T47D (cell line): ENCODE data around the gene CACNA1S.

ENCODE experiments used
- DNase-seq, 2 experiments: peaks; one replicate each; pipeline versions ENCODE4 v3.0.0 to v3.0.0-alpha.2; 2011 to 2012; ENCODE audit warnings: low read depth in 1 of 2, low spot score in 1 of 2
- JUND ChIP-seq: IDR thresholded peaks from 2 replicates; pipeline ENCODE4 v1.6.1; 2012; ENCODE audit warnings: low read depth
- in situ Hi-C: cut with HindIII; loops from 2 replicates; pipeline ENCODE4 v1.10.0; 2016; ENCODE audit warnings: low sequenced_read_pairs, low pct_unique_long_range_greater_than_20kb

The CACNA1S gene

GRCh38 chr1:201090541-201090940 lies 21.7 kb downstream of the CACNA1S start:
- DNase-seq = no peak
- in situ Hi-C loops = no loop called here
- TF ChIP-seq JUND = no peak

GRCh38 chr1:201089596-201089995 lies 22.6 kb downstream of the CACNA1S start:
- in situ Hi-C loops = no loop called here
- no peak for DNase-seq

GRCh38 chr1:201088901-201089525 lies 23.2 kb downstream of the CACNA1S start:
- in situ Hi-C loops = no loop called here
- peak in 1 of 2 experiments; percentile 48 for DNase-seq
- TF ChIP-seq JUND = no peak

More at GRCh38 chr1:201089596-201089995, 22.6 kb downstream of the CACNA1S start:
- TF ChIP-seq JUND = no peak

DNA sequence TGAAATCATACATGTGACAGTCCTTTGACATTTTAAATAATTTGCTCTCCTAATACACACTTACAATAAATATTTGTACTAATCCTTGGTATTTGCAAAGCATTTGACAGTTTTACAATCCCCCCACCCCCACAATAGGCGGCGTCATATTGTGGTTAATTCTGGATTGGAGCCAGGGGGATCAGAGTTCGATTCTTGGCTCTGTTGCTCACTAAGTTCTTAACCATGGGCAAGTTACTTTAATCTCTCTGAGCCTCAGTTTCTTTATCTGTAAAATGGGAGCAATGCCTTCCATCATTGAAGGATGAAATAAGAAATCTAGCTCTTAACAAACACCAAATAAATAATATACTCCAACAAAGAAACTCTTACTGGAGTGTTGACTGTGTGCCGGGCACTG lies 23.8 kb downstream of the CACNA1S start:
- DNase-seq = no peak
- TF ChIP-seq JUND = no peak
- in situ Hi-C loops = no loop called here

- no peak for TF ChIP-seq JUND
- in situ Hi-C loops = no loop called here
- DNase-seq = peak; percentile 63 to 77
These were observed 26.1 kb downstream of the CACNA1S start for GRCh38 chr1:201085902-201086735.

GRCh38 chr1:201084295-201084694 lies 27.9 kb downstream of the CACNA1S start:
- in situ Hi-C loops = no loop called here
- DNase-seq = no peak
- no peak for TF ChIP-seq JUND

DNA sequence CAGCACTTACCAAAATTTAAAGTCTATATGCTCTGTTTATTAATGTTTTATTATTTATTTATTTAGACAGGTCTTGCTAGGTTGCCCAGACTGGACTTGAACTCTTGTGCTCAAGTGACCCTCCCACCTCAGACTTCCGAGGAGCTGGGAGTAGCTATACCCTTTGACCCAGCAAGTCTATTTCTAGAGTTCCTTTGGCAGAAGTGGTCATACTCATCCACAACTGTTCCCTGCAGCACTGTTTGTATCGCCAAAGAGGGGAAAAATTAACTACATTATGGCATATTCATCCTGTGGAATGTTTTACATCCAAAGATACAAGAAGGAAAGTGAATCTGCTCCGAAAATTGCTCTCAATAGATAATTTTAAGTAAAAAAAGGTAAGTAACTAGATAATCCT lies 28.5 kb downstream of the CACNA1S start:
- no peak for TF ChIP-seq JUND
- no peak for DNase-seq
- in situ Hi-C loops = no loop called here

GRCh38 chr1:201080135-201080534 lies 32.1 kb downstream of the CACNA1S start:
- in situ Hi-C loops = no loop called here
- TF ChIP-seq JUND = no peak
- no peak for DNase-seq

DNA sequence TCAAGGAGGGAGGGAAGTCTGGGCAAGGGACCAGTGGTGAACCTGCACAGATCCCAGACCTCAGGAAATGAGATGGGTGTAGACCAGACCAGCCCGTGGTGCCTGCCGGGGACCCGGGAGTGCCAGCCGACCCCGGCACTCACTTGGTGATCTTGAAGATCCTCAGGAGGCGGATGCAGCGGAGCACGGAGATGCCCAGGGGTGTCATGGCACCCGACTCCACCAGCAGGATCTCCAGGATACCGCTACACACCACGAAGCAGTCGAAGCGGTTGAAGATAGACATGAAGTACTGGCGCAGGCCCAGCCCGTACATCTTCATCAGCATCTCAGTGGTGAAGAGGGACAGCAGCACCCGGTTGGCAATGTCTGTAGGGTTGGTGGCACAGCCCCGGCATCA lies 34.5 kb downstream of the CACNA1S start:
- no peak for TF ChIP-seq JUND
- DNase-seq = no peak
- in situ Hi-C loops = no loop called here

- in situ Hi-C loops = no loop called here
- no peak for TF ChIP-seq JUND
- no peak for DNase-seq
These were observed 35.1 kb downstream of the CACNA1S start for GRCh38 chr1:201077116-201077515.

- no peak for TF ChIP-seq JUND
- in situ Hi-C loops = no loop called here
These were observed 36.1 kb downstream of the CACNA1S start for GRCh38 chr1:201076092-201076491.

GRCh38 chr1:201074018-201074417 lies 38.2 kb downstream of the CACNA1S start:
- in situ Hi-C loops = no loop called here
- no peak for DNase-seq
- TF ChIP-seq JUND = no peak

More at GRCh38 chr1:201076092-201076491, 36.1 kb downstream of the CACNA1S start:
- no peak for DNase-seq

- DNase-seq = no peak
- no peak for TF ChIP-seq JUND
- in situ Hi-C loops = no loop called here
These were observed 39.3 kb downstream of the CACNA1S start for GRCh38 chr1:201072922-201073321.
